SK-N-SH (cell line): ENCODE measurements around the gene SERPINB5. TPM values are rescaled to one million over a fixed set of nuclear protein-coding genes. Genes with fewer than 3 reads are reported as not detected.

Experiments used
- CTCF ChIA-PET: fragments of 300-600, 350-600 bp; formaldehyde crosslinking; extraction: SDS; loops from one replicate; lab custom pipeline; 2021; lab: Yijun Ruan, JAX
- POLR2A ChIA-PET: fragments of 350-600 bp; sonication (Branson Sonifier 250); formaldehyde crosslinking; extraction: SDS; loops from one replicate; lab custom pipeline; 2020; ENCODE audit warnings: antibody characterized with exemption, inconsistent platforms; lab: Yijun Ruan, JAX
- DNase-seq: peaks from one replicate; pipeline ENCODE4 v3.0.0; 2012
- H2AFZ ChIP-seq: fragments of 200-600 bp; sonication (generic); 2 replicates; pipeline ENCODE4 v1.8.1; 2016; ENCODE audit warnings: antibody characterized with exemption, mild to moderate bottlenecking, low read depth
- H3F3A ChIP-seq: fragments of 200-600 bp; sonication (generic); replicated peaks from 2 replicates; pipeline ENCODE3; 2016; ENCODE audit warnings: antibody characterized with exemption, mild to moderate bottlenecking; ENCODE audit not compliant: insufficient read depth
- H3K27ac ChIP-seq, 2 experiments: fragments of 200-500 bp in 1 of 2; fragments of 200-600 bp in 1 of 2; sonication (Bioruptor generic) in 1 of 2; sonication (generic), shearing (Covaris generic) in 1 of 2; 2 replicates each; pipeline versions ENCODE4 v1.5.1 to v1.6.1; 2014 to 2016; ENCODE audit warnings: low read depth in 2 of 2, inconsistent platforms in 1 of 2, low read length in 1 of 2, mild to moderate bottlenecking in 1 of 2, mixed read lengths in 1 of 2
- H3K27me3 ChIP-seq: fragments of 200-600 bp; sonication (generic), shearing (Covaris generic); 2 replicates; pipeline ENCODE4 v1.6.1; 2016; ENCODE audit warnings: mixed run types; ENCODE audit not compliant: insufficient read depth
- H3K36me3 ChIP-seq, 2 experiments: fragments of 200-500 bp in 1 of 2; fragments of 200-600 bp in 1 of 2; sonication (Bioruptor generic) in 1 of 2; sonication (generic) in 1 of 2; replicated peaks in 1 of 2; 2 replicates each; pipeline versions ENCODE3 to v1.5.1; 2014 to 2016; ENCODE audit warnings: low read length in 1 of 2, mild to moderate bottlenecking in 1 of 2; ENCODE audit not compliant: insufficient read depth in 2 of 2, control insufficient read depth in 1 of 2
- H3K4me1 ChIP-seq, 2 experiments: fragments of 200-500 bp in 1 of 2; fragments of 200-600 bp in 1 of 2; sonication (Bioruptor generic) in 1 of 2; sonication (generic), shearing (Covaris generic) in 1 of 2; 2 replicates each; pipeline versions ENCODE4 v1.5.1 to v1.6.1; 2014 to 2016; ENCODE audit warnings: low read depth in 1 of 2, low read length in 1 of 2, mixed run types in 1 of 2; ENCODE audit not compliant: insufficient read depth in 2 of 2, control insufficient read depth in 1 of 2
- H3K4me2 ChIP-seq: fragments of 200-600 bp; sonication (generic), shearing (Covaris generic); 2 replicates; pipeline ENCODE4 v1.6.1; 2017; ENCODE audit warnings: mixed run types
- H3K4me3 ChIP-seq, 2 experiments: fragments of 200-500 bp in 1 of 2; fragments of 200-600 bp in 1 of 2; sonication (Bioruptor generic) in 1 of 2; sonication (generic), shearing (Covaris generic) in 1 of 2; 2 replicates each; pipeline versions ENCODE4 v1.5.1 to v1.8.1; 2014 to 2016; ENCODE audit warnings: low read depth in 2 of 2, inconsistent platforms in 1 of 2, low read length in 1 of 2, mild to moderate bottlenecking in 1 of 2, mixed read lengths in 1 of 2, moderate library complexity in 1 of 2
- H3K79me2 ChIP-seq: fragments of 200-600 bp; sonication (generic); 2 replicates; pipeline ENCODE4 v1.8.1; 2017; ENCODE audit warnings: mild to moderate bottlenecking; ENCODE audit not compliant: insufficient read depth
- H3K9ac ChIP-seq: fragments of 200-600 bp; sonication (generic); 2 replicates; pipeline ENCODE4 v1.6.1; 2017; ENCODE audit warnings: mixed run types
- H3K9me2 ChIP-seq: fragments of 200-600 bp; sonication (generic); 2 replicates; pipeline ENCODE4 v1.6.1; 2017; ENCODE audit warnings: mixed run types
- H3K9me3 ChIP-seq: fragments of 200-600 bp; sonication (generic); 2 replicates; pipeline ENCODE4 v1.6.1; 2017; ENCODE audit warnings: mixed run types, mild to moderate bottlenecking, moderate library complexity
- H4K20me1 ChIP-seq: fragments of 200-600 bp; sonication (generic); 2 replicates; pipeline ENCODE4 v1.6.1; 2017; ENCODE audit warnings: mild to moderate bottlenecking, mixed run types; ENCODE audit not compliant: insufficient read depth
- CHD2 ChIP-seq: fragments of 150-350 bp; IDR thresholded peaks from 2 replicates; pipeline ENCODE4 v1.6.1; 2018; ENCODE audit warnings: low read length; ENCODE audit not compliant: partially characterized antibody
- EZH2phosphoT487 ChIP-seq: fragments of 200-600 bp; sonication (generic); IDR thresholded peaks from 2 replicates; pipeline ENCODE4 v1.6.1; 2017; ENCODE audit warnings: low read depth, mixed run types, mild to moderate bottlenecking, antibody characterized with exemption, moderate library complexity, borderline replicate concordance
- FOXM1 ChIP-seq: IDR thresholded peaks from 2 replicates; pipeline ENCODE4 v1.4.0; 2012; ENCODE audit warnings: low read depth, mild to moderate bottlenecking
- GATA2 ChIP-seq: sonication (generic); formaldehyde crosslinking; IDR thresholded peaks from 2 replicates; pipeline ENCODE4 v1.5.0; 2020; ENCODE audit warnings: mild to moderate bottlenecking, missing genetic modification reagents
- JUND ChIP-seq: IDR thresholded peaks from 2 replicates; pipeline ENCODE4 v1.4.0; 2012
- MXI1 ChIP-seq: IDR thresholded peaks from 2 replicates; pipeline ENCODE4 v1.6.1; 2012; ENCODE audit warnings: mild to moderate bottlenecking, low read depth, low read length, improper control_type of control experiment
- NRF1 ChIP-seq: IDR thresholded peaks from 2 replicates; pipeline ENCODE4 v1.6.1; 2012; ENCODE audit warnings: low read depth, mild to moderate bottlenecking, low read length
- RAD21 ChIP-seq: IDR thresholded peaks from 2 replicates; pipeline ENCODE4 v1.6.1; 2012; ENCODE audit warnings: mild to moderate bottlenecking, low read length
- RFX5 ChIP-seq: IDR thresholded peaks from 2 replicates; pipeline ENCODE4 v1.6.1; 2012; ENCODE audit warnings: mild to moderate bottlenecking, improper control_type of control experiment, low read length
- SIN3A ChIP-seq: IDR thresholded peaks from 2 replicates; pipeline ENCODE4 v1.6.1; 2012; ENCODE audit warnings: low read depth, mild to moderate bottlenecking, low read length, moderate library complexity, borderline replicate concordance
- SMC3 ChIP-seq: IDR thresholded peaks from 2 replicates; pipeline ENCODE4 v1.6.1; 2012; ENCODE audit warnings: low read depth, low read length, improper control_type of control experiment
- TEAD4 ChIP-seq: IDR thresholded peaks from 2 replicates; pipeline ENCODE4 v1.4.0; 2012; ENCODE audit warnings: mild to moderate bottlenecking, borderline replicate concordance; ENCODE audit not compliant: insufficient read depth
- WGBS: methylation state at CpG from one replicate; pipeline ENCODE4 v1.1.6; 2017; ENCODE audit warnings: low lambda C conversion rate; 5-methylcytosine and 5-hydroxymethylcytosine counted together
- polyA plus RNA-seq, 3 experiments: library from polyadenylated mRNA; depleted of rRNA; stranded (reverse); fragments of >200 nt; gene quantifications; 2 replicates each; pipeline ENCODE4 v1.2.3, GENCODE V29; 2012
- TF ChIP-seq, protein P1 (sequence below): fragments of 200-600 bp; sonication (generic); IDR thresholded peaks from 2 replicates; pipeline ENCODE4 v1.6.1; 2017; ENCODE audit warnings: antibody characterized with exemption, mild to moderate bottlenecking, moderate library complexity
- TF ChIP-seq, protein P2 (sequence below): IDR thresholded peaks from 2 replicates; pipeline ENCODE4 v1.4.0; 2012; ENCODE audit warnings: low read depth
- TF ChIP-seq, protein P3 (sequence below): IDR thresholded peaks from 2 replicates; pipeline ENCODE4 v1.6.1; 2012; ENCODE audit warnings: mild to moderate bottlenecking, low read depth, low read length, moderate library complexity
- TF ChIP-seq, protein P4 (sequence below): fragments of 150-350 bp; IDR thresholded peaks from 2 replicates; pipeline ENCODE4 v1.6.1; 2017; ENCODE audit warnings: antibody characterized with exemption, low read length, low read depth, borderline replicate concordance

Gene SERPINB5
- polyA plus RNA-seq, 1 of the 3 experiments (the other 2 are of a cell fraction) = not detected

DNA sequence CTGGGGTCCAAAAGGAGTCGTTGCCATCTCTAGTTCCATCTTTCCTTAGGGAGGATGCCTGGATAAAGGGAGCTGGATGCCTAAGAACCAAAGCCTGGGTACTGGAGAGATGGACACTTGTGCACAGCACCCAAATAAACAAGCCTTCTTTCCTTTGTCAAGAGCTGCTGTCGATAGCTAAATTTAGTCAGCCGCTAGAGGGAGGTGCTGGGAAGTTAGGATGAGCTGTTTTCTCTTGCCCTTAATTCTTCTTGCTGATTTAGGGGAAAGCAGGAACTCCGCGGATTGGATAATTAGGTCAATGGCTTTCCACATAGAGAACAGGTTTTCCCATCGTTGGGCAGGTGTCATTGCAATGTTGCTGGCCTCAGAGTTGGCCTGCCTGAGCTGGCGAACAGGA is 34.5 kb downstream of the SERPINB5 start:
- DNase-seq = peak; percentile 23
- H3F3A ChIP-seq = no peaks in the 10 kb centered on the region
- no peak overlapping the region for H2AFZ ChIP-seq
- H3K79me2 ChIP-seq = no peaks in the 10 kb centered on the region
- WGBS = 11% methylated on average over 7 of the region's 7 CpGs
- H3K9me3 ChIP-seq = no peaks in the 10 kb centered on the region
- H3K4me2 ChIP-seq = 0 out of 2 replicates have a peak overlapping the region, but pooled peaks have one; percentile 1
- no peak for TF ChIP-seq CHD2
- TF ChIP-seq, protein P1, sequence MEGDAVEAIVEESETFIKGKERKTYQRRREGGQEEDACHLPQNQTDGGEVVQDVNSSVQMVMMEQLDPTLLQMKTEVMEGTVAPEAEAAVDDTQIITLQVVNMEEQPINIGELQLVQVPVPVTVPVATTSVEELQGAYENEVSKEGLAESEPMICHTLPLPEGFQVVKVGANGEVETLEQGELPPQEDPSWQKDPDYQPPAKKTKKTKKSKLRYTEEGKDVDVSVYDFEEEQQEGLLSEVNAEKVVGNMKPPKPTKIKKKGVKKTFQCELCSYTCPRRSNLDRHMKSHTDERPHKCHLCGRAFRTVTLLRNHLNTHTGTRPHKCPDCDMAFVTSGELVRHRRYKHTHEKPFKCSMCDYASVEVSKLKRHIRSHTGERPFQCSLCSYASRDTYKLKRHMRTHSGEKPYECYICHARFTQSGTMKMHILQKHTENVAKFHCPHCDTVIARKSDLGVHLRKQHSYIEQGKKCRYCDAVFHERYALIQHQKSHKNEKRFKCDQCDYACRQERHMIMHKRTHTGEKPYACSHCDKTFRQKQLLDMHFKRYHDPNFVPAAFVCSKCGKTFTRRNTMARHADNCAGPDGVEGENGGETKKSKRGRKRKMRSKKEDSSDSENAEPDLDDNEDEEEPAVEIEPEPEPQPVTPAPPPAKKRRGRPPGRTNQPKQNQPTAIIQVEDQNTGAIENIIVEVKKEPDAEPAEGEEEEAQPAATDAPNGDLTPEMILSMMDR = peak; percentile 67
- TF ChIP-seq SIN3A = no peak
- TF ChIP-seq RAD21 = peak; percentile 34; the same call in 1 of the 2 replicates
- no peak for TF ChIP-seq FOXM1
- peak; percentile 37; the same call in 1 of the 2 replicates for TF ChIP-seq SMC3
- TF ChIP-seq JUND = no peak
- H3K9me2 ChIP-seq = no peaks in the 10 kb centered on the region
- H3K9ac ChIP-seq = no peak overlapping the region
- ChIA-PET POLR2A (no interaction called here), CTCF (interaction anchor here (0.7 to 2.6 kb wide), 21 partner anchors 11 to 1412 kb away, joined by 3 to 11 read pairs (median 4); no protein-coding TSS in a partner anchor)
- no peaks in the 10 kb centered on the region for H4K20me1 ChIP-seq
- H3K4me1 ChIP-seq = peaks cover 3% of the 10 kb centered on the region in 2 experiments; a peak in 1 of 4 replicates
- H3K27me3 ChIP-seq = peaks cover 31% of the 10 kb centered on the region; the same call in 1 of the 2 replicates
- H3K4me3 ChIP-seq = no peak overlapping the region; a peak in 1 of 4 replicates
- H3K27ac ChIP-seq = no peak overlapping the region
- no peaks in the 10 kb centered on the region for H3K36me3 ChIP-seq

DNA sequence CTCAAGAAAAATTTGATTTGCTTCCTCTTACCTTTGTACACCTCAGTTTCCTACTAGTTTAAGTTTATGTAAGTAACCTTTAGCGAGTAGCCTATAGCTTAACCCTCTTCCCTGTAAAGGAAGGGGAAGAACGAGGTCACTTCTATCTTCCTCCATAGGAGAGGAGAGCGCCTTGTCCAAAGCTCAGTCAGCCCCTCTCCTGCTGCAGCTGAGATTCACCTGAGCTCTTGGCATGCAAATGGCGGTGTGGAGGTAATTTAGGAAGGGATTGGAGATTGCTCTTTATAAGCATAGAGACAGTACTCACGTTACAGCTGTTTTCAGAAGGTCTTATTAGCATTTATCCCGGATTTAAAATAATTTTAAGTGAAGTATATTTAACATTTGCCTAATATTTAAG is 37.6 kb downstream of the SERPINB5 start:
- TF ChIP-seq MXI1 (no peak), TEAD4 (no peak), GATA2 (CRISPR knock-in tag) (no peak), EZH2phosphoT487 (no peak), RFX5 (no peak), NRF1 (no peak), CHD2 (no peak)
- TF ChIP-seq, protein P1 = no peak
- TF ChIP-seq, protein P2, sequence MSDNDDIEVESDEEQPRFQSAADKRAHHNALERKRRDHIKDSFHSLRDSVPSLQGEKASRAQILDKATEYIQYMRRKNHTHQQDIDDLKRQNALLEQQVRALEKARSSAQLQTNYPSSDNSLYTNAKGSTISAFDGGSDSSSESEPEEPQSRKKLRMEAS = no peak
- TF ChIP-seq, protein P3, sequence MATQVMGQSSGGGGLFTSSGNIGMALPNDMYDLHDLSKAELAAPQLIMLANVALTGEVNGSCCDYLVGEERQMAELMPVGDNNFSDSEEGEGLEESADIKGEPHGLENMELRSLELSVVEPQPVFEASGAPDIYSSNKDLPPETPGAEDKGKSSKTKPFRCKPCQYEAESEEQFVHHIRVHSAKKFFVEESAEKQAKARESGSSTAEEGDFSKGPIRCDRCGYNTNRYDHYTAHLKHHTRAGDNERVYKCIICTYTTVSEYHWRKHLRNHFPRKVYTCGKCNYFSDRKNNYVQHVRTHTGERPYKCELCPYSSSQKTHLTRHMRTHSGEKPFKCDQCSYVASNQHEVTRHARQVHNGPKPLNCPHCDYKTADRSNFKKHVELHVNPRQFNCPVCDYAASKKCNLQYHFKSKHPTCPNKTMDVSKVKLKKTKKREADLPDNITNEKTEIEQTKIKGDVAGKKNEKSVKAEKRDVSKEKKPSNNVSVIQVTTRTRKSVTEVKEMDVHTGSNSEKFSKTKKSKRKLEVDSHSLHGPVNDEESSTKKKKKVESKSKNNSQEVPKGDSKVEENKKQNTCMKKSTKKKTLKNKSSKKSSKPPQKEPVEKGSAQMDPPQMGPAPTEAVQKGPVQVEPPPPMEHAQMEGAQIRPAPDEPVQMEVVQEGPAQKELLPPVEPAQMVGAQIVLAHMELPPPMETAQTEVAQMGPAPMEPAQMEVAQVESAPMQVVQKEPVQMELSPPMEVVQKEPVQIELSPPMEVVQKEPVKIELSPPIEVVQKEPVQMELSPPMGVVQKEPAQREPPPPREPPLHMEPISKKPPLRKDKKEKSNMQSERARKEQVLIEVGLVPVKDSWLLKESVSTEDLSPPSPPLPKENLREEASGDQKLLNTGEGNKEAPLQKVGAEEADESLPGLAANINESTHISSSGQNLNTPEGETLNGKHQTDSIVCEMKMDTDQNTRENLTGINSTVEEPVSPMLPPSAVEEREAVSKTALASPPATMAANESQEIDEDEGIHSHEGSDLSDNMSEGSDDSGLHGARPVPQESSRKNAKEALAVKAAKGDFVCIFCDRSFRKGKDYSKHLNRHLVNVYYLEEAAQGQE = no peak
- TF ChIP-seq, protein P4, sequence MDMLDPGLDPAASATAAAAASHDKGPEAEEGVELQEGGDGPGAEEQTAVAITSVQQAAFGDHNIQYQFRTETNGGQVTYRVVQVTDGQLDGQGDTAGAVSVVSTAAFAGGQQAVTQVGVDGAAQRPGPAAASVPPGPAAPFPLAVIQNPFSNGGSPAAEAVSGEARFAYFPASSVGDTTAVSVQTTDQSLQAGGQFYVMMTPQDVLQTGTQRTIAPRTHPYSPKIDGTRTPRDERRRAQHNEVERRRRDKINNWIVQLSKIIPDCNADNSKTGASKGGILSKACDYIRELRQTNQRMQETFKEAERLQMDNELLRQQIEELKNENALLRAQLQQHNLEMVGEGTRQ = no peak
- Histone ChIP-seq H3F3A (no peaks in the 10 kb centered on the region), H4K20me1 (no peaks in the 10 kb centered on the region), H3K9me3 (no peaks in the 10 kb centered on the region), H3K4me1 (peaks cover 0 to 3% of the 10 kb centered on the region in 2 experiments; a peak in 1 of 4 replicates), H3K27ac (no peak overlapping the region), H3K27me3 (peaks cover 33% of the 10 kb centered on the region), H3K4me2 (no peak overlapping the region), H3K36me3 (no peaks in the 10 kb centered on the region), H2AFZ (no peak overlapping the region), H3K9me2 (no peaks in the 10 kb centered on the region), H3K79me2 (no peaks in the 10 kb centered on the region), H3K9ac (no peak overlapping the region), H3K4me3 (no peak overlapping the region)
- 12% methylated on average over 6 of the region's 6 CpGs for WGBS
- ChIA-PET CTCF (interaction anchor here (0.6 to 2.9 kb wide), 5 partner anchors 12 to 422 kb away, joined by 3 to 13 read pairs (median 4); no protein-coding TSS in a partner anchor), POLR2A (no interaction called here)
- DNase-seq = no peak
